ENCODE data around the gene UBE2I.

DNA sequence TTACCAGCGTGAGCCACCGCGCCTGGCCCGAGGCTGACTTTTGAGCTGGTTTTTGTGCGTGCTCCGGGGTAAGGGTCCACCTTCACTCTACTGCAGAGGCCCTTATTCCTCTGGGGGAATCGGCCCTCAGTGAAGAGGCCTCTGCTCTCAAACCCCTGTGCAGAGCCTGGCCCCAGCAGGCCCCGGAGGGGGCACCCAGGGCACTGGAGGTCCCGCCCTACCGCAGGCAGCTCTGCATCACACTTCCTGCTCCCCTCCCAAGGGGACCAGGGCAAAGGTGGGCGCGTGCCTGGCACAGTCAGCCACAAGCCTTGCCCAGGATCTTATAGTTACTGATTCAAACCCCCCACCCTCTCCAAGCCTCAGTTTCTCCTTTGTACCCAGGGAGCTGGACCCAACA is 3.6 kb upstream of the UBE2I start:
- TF ChIP-seq, protein P1, sequence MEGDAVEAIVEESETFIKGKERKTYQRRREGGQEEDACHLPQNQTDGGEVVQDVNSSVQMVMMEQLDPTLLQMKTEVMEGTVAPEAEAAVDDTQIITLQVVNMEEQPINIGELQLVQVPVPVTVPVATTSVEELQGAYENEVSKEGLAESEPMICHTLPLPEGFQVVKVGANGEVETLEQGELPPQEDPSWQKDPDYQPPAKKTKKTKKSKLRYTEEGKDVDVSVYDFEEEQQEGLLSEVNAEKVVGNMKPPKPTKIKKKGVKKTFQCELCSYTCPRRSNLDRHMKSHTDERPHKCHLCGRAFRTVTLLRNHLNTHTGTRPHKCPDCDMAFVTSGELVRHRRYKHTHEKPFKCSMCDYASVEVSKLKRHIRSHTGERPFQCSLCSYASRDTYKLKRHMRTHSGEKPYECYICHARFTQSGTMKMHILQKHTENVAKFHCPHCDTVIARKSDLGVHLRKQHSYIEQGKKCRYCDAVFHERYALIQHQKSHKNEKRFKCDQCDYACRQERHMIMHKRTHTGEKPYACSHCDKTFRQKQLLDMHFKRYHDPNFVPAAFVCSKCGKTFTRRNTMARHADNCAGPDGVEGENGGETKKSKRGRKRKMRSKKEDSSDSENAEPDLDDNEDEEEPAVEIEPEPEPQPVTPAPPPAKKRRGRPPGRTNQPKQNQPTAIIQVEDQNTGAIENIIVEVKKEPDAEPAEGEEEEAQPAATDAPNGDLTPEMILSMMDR (IDR thresholded peaks at IDR 0.05), result no peak
- TF ChIP-seq POLR2A (IDR thresholded peaks at IDR 0.05), result no peak

Measured in adrenal gland (tissue), 5 donors.